COLO668 (cell line): ENCODE data around the gene COL20A1.
"Not testable (repeated sequence)": the region's sequence is repeated elsewhere in the genome, so short reads cannot be mapped to it uniquely, and the experiment has no call there.

Experiments
- DNase-seq: peaks from one replicate; lab custom pipeline; 2025; ENCODE audit not compliant: unreplicated experiment; lab: John Stamatoyannopoulos, UW

Gene COL20A1

DNA sequence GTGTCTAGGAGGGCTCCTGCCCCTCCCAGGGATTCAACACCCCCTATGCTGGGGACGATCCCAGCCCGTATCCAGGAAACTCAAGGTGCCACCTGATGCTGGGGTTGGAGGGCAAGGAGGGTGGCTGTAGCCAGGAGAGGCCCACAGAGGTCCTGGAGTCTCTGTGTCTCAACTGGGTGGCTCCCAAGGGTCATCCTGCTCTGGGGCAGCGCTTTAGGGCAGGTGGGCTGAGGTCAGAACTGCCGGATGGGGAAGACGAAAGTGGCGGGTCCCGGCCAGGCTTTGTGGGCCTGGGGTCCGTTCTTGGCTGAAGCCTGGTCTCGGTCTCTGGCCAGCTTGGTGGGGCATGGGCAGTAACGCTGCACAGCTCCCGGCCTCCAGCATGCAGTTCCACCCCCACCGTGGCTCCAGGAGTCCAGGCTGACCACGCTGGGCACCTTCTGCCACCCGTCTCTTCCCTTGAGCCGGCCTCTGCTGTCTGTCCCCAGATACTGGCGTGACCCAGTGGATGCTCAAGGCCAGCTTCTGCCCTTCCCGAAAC, 2.8 kb upstream of the COL20A1 start:
- no peak for DNase-seq

DNA sequence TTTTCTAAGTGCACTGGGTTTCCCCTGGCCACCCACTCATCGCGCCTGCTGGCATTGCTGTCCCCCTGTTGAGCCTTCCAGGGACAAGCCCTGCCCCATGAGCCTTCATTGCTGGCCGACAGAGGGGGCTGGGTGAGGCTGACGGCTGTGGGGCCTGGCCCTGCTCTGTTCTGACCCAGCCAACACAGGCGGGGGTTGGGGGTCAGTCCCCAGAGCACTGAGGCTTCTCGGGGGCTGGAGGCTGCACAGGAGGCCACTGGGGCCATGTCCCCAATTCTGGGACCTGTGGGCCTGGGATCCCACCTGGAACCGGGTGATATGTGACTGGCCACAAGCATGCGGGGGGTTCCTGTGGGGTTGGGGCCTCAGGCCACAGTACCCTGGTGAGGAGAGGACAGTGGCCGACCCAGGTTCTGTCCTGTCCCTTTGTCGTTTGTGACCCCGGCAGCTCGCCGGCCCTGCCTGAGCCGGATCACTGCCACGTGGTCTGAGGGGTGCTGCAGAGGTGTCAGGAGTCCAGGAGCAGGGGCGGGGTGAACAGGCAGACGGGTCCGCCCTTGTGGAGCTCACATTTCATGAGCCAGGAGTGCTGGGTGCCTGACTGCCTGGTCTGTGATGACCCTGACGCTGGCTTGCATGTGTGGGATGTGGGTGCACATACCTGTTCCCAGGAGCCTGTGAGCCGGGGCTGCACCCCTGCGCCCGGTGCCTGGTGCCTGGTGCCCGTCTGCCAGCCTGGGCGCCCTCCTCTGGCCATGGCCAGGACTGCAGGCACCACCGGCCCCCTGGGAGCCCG, 2.1 kb upstream of the COL20A1 start:
- DNase-seq, result peak; percentile 65

DNA sequence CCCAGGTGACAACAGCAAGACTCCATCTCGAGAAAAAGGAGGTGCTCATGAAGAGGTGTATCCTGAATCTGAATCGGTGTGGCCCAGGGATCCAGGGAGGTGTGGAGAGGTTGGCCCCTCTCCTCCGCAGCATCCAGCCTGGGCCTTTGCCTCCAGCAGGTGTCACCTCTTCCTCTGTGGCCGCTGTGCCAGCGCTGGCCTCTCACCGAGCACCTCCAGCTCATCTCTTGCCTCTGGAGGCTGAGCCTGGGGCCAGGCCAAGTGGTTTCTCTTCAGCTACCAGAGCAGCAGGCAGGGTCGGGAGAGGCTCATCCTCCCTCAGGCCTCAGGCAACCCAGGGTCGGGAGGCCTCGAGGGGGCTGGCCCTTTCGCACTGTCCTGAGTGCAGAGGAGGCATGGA, 1.2 kb upstream of the COL20A1 start:
- peak; percentile 12 for DNase-seq

DNA sequence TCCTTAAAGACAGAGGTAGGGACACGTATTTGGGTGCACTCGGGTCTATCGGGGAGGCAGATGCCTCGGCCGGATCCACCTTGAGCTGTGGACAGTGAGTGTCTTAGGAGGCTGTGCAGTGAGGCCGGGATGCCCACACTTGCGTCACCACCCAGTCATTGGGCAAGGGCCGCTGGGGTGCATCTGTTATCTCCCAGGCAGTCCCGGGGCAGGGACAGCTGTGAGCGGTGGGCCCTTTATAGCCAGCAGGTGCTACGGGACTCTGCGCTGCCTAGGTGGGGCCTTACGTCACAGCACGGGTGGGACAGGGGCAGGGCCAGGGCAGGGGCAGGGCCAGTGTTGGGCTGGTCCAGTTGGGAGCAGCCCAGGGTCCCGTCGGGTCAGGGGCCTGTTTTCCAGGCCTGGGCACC, 689 bp upstream of the COL20A1 start:
- DNase-seq, result no peak

DNA sequence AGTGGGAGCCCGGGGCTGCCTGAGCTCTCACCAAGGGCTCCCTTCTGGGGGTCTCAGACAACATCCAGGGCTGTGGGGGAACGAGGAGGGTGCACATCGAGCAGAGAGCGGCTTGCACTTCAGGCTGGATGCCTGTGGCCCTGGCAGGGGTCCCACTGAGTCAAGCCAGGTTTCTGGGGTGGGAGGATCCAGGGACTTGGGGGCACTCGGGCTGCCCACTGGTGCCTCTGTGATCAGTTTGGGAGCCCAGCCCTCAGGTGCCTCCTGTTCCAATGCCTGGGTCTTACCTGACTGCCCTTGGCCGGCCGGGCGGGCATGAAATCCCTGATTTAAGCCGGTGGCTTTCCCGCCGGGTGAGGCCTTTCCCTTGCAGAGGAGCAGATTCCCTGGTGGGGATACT, 470 bp downstream of the COL20A1 start:
- no peak for DNase-seq

DNA sequence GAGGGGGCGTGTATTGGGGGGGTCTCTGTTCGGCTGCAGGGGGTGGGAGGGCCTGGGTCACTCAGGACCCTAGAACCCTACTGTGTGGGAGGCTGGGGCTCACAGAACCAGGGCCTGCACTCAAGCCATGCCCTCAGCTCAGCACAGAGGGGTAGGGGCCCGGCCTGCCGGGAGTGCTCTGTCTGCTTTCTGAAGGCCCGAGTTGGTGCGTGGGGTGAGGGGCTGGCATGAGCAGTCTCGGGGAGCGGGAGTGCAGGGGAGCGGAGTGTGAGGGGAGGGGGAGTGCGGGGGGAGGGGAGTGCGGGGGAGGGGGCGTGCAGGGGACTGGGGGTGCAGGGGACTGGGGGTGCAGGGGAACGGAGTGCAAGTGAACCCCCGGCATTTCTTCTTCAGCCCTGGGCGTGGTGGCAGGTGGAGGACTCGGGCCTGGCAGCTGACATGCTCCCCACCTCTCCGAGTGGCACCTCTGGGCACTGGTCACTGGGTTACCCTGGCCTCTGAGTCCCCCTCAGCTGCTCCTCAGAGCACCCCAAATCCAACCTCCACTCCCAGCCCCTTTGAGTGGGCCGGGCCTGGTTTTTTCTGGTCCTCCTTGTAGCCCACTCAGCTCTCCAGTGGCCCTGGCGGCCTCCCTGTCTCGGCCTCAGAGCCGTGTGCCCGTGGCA, 1.0 kb downstream of the COL20A1 start:
- DNase-seq, result no peak

DNA sequence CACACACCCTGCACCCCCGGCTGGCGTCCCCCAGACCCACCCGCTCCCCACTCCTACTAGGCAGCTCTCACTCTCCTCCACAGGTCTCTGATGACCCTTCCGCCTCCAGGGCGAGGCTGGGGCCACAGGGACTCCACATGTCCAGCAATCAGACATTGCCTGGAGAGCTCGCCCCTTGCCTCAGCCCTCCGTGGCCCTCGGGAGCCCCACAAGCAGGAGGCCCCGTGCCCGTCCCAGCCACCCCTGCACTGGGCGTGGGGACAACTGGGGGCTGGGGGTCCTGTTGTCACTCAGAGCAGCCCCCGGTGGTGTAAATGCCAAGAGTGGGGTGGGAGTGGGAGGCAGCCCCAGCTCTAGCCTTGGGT, 1.5 kb downstream of the COL20A1 start:
- DNase-seq, result no peak

DNA sequence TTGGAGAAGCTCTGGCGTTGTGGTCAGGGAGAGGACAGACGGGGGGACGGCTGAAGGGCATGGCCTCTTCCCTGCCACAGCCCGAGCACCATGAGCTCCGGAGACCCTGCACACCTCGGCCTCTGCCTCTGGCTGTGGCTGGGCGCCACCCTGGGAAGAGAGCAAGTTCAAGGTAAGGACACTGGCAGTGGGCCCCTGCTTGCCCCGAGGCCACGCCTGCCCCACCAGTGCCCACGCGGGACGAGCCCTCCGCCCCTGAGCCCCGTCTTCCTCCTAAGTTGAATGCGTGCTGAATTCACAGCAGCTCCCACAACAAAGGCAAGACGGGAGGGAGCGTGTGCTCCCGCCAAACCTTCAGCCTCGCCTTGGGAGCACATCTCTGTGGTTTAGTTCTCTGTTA, 2.0 kb downstream of the COL20A1 start:
- DNase-seq, result no peak

DNA sequence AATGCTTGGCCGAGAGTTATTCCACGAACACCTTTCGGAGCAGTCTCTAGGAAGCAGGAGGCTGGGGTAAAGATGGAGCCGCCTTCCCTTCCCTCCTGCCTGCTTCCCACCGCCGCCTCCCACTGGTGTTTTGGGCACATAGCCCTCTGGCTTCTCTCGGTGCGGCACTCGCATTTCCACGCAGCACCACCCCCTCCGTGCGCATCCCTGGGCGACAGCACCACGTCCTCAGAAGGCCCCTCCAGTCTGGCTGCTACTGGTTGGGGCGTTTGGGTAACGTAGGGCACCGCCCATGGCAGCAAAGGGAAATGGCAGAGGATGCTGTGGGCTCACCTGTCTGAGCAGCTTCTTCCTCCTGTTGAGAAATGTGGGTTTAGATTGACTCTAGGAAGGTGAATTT, 2.4 kb downstream of the COL20A1 start:
- no peak for DNase-seq

DNA sequence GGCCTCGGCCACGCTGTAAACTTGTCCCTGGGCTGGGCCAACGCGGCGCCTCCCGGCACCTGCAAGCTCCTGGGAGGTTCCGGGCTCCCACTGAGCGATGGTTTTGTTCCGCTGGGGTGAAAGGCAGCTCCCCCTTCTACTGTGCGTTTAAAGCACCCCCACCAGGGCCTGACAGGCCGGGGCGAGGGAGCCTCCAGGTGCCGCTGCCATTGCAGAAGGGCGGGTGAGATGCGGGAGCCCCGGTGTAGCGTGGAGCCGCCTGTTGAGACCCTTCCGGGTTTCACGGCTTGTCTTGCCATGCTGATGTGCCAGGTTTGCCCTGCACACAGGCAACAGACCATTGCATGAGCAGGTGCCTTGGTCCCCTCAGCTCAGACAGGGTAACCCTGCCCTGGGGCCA, 2.9 kb downstream of the COL20A1 start:
- peak; percentile 12 for DNase-seq

DNA sequence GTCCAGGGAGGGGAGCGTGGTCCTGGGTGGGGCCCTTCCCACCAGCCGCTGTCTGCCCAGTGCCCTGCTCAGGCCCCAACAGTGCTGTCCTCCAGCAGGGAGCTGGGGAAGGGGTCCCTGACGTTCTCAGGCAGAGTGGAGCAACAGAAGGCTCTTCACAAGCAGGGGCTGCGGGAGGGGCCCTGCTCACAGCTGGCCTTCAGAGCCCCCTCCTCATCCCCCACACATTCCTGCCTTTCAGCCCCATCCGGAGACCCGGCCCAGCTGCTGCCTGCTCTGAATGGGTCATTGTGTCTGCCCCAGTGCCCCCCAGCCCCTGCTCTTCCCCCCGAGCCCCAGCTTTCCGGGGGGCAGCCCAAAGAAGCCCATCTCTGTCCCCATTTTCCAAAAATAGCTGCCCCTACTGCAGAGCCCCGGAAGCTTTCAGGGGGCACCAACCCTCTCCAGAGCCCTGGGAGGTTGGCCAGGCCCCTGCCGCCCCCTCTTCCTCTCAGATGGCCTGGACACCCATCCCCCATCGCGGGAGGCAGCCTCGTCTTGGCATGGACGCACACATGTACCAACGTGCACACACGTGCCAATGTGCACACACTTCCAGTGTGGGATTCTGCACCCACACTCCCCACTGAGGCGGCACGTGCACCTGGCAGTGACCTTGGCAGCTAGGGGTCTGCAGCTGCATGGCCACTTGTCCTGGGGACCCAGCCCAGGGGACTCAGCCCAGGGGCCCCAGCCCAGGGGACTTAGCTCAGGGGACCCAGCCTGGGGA, 3.7 kb downstream of the COL20A1 start:
- DNase-seq, result no peak

DNA sequence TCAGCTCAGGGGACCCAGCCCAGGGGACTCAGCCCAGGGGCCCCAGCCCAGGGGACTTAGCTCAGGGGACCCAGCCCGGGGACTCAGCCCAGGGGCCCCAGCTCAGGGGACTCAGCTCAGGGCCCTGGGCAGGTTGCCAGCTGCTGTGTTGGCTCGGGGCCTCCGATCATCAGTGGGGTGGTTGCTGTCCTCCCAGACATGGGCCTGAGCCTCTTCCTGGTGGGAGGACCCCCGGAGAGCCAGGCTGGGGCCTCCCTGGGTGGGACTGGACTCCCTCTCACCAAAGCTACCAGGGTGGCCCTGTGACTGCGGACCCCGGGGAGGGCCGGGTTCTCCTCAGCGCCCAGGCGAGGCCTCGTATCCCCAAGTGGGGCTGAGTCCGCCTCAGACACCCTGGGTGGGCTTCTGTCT, 4.4 kb downstream of the COL20A1 start:
- no peak for DNase-seq

DNA sequence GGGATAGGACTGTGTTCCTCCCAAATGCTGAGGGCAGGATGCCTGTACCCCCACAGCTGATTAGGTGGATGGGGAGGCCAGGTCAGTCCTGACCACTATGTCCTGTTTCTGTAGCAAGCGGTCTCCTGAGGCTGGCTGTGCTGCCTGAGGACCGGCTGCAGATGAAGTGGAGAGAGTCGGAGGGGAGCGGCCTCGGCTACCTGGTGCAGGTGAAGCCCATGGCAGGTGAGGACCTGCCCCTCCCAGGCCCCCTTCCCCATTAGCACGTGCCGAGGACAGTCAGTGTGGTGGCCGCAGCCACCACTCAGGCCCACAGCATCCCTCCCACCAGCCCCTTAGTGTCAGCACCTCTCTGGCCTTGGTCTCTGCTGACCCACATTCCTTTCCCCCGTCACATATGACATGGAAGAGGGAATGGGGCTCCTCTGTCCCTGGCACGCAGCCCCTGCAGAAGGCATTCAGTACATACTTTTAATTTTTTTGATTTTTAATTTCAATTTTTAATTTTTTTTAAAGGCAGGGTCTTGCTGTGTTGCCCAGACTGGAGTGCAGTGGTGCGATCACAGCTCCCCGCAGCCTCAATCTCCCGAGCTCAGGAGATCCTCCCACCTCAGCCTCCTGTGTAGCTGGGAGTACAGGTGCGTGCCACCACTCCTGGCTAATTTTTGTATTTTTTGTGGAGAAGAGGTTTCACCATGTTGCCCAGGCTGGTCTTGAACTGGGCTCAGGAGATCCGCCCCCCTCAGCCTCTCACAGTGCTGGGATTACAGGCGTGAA, 5.0 kb downstream of the COL20A1 start:
- no peak for DNase-seq

DNA sequence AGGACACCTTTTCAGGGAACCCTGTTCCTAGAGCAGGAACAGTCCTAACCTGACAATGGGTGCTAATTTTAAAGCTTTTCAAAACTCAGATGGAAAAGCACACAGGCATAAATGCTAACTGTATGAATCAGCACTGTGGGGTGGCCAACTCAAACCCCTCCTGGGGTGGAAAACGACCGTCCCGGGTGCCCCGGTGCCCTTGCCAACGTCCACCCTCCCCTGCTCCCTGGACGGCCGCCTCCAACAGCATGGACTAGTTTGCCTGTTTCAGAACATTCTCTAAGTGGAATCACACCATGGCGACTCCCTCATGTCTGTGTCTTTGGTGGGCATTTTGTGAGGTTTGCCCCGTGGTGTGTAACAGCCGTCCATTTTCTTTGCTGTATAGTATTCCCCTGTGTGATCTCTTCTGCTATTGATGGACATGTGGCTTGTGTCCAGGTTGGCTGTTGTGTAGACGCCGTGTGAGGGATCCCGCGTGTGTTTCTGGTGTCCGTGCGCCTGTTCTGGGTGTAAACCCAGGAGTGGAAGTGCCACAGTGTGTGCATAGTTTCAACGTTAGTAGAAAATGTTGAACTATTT, 5.8 kb downstream of the COL20A1 start:
- DNase-seq, result no peak

DNA sequence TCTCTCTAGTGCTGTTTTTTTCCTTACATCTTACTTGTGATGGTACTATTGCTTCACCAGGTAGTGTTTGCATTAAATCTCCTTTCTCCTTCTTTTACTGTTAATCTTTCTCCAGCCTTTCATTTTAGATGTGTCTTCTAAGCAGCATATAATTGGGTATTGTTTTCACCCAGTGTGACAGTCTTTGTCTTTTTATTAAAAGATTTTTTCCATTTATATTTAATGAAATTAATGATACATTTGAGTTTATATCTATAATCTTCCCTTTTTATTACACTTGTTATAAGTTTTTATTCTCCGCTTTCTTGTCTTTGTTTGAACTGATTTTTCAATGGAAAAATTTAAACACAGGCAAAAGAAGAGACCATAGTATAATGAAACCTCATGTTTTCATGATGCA, 8.7 kb downstream of the COL20A1 start:
- DNase-seq, result no peak

DNA sequence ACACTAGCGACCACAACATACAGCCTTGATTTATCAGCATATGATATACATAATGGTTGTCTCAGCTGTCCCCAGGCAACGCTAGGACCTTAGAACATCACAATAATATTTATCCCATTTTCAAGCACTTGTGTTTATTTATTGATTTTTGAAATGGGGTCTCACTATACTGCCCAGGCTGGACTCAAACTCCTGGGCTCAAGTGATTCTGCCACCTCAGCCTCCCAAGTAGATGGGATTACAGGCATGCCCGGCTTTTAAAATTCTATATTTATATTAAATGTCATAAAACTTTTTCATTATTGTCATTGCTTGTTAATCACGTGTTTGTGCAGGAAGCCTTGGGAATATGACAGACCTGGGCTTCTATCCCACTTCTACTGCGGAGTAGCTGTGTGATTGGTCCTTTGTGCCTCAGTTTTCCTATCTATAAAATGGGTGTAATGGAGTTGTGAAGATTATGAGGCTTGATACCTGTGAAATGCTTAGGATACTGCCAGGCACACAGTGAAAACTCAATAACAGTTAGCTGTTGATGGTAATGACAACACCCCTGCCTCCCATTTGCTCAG, 10.2 kb downstream of the COL20A1 start:
- DNase-seq, result no peak

DNA sequence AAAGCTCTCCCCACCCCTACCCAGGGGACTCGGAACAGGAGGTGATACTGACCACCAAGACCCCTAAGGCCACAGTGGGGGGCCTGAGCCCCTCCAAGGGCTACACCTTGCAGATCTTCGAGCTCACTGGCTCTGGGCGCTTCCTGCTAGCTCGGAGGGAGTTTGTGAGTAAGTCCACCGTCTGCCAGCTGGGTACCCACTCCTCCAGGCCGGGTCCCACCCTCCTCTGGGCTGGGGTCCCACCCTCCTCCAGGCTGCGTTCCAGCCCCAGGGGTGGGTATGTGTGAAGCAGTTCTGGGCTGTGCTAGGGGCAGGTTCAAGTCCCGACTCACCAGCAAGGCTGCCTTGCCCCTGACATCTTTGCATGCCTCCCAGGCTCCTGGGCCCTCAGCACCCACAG, 12.4 kb downstream of the COL20A1 start:
- no peak for DNase-seq

DNA sequence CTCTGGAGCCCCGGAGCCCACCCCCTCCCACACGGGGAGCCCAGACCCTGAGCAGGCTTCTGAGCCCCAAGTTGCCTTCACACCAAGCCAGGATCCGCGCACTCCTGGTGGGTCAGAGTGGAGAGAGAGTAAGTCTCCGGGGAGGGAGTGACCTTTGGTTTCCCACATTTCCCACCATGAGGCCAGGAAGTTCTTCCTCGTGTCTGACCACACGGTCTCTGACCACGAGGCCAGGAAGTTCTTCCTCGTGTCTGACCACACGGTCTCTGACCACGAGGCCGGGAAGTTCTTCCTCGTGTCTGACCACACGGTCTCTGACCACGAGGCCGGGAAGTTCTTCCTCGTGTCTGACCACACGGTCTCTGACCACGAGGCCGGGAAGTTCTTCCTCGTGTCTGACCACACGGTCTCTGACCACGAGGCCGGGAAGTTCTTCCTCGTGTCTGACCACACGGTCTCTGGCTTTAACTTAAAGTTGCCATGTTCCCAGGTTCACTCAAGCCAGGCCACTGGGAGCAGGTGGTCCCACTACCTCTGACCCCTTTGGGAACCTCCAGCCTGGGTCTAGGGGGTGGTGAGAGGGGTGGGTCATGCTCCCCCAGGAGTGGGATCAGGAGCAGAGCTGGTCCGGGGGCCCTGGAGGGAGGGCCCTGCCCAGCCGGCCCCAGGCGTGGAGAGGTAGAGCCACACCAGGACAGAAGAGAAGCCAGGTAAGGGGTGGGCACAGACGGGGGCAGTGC, 13.1 kb downstream of the COL20A1 start:
- DNase-seq, result not testable (repeated sequence)

DNA sequence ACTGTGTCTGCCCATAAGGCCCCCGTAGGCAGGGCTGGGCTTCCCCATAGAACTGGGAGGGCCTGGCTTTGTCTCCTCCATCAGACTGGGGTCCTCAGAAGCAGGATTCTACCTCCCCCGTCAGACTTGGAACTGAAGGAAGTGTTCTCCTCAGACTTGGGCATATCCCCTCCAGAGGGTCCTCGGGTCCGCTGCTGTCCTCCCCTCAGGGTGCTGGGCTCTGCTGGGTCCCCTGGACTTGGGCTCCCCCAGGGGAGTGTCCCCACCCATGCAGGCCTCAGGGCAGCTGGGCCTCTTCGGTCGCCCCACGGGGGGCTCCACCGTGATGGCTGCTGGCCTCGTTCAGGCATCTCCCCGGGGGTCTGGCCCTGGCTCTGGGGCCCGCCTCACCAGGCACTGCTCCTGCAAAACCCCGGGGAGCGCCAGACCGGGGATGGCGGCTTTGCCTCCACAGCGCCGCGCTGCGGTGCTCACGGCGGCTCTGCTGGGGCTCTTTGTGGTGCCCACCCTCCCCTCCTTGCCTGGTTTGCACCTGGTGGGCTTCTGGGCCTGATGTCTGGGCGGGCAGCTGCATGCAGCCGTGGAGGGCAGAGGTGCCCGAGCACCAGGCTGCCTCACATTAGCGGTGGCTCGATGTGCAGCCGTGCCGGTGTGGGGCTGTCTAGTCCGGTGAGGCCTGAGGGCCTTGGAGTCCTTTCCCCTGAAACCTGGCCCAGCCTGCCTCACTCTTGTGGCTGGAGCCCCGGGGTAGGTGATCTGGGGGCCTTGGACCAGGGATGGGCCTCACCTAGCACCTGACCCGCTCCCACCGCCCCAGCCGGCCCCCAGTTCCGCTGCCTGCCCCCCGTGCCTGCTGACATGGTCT, 13.9 kb downstream of the COL20A1 start:
- no peak for DNase-seq
